Measurements from ENCODE around the gene PCDHGB5. TPM values are rescaled to one million over a fixed set of nuclear protein-coding genes. Genes with fewer than 3 reads are reported as not detected.
"Not testable (repeated sequence)": the region's sequence is repeated elsewhere in the genome, so short reads cannot be mapped to it uniquely, and the experiment has no call there.

The PCDHGB5 gene
- total and polyA plus RNA-seq, 5 donors from 2014 or later: 0.17 to 0.27 TPM; not detected in 3

GRCh38 chr5:141409598-141410306 is 12.0 kb downstream of the PCDHGB5 start:
- H3K4me3 Mint-ChIP-seq: peak overlapping the region in 1 of 4 donors; percentile 35
- no peaks in the 10 kb centered on the region for H3K36me3 ChIP-seq (ENCODE audit: control insufficient read depth, insufficient read depth, low read length)
- H3K36me3 Mint-ChIP-seq: peaks cover 17% of the 10 kb centered on the region
- H3K9me3 ChIP-seq (ENCODE audit: control insufficient read depth in 2 of 2, low read length in 2 of 2): peaks cover 21 to 37% of the 10 kb centered on the region in 2 experiments
- ATAC-seq (ENCODE audit: low read depth in 2 of 2) (no peak), DNase-seq (no peak)
- H3K4me1 Mint-ChIP-seq: peaks cover 0 to 21% (median 16%) of the 10 kb centered on the region in 4 donors
- no peak overlapping the region for H3K27ac Mint-ChIP-seq
- H3K27me3 Mint-ChIP-seq: peaks cover 83% of the 10 kb centered on the region
- peaks cover 52% of the 10 kb centered on the region for H3K27me3 ChIP-seq (ENCODE audit: control insufficient read depth, insufficient read depth, low read length)
- H3K4me3 ChIP-seq (ENCODE audit: low read depth, low read length): no peak overlapping the region
- no peak overlapping the region for H3K27ac ChIP-seq (ENCODE audit: insufficient read depth, low read length, poor library complexity, severe bottlenecking)
- H3K9me3 Mint-ChIP-seq: peaks cover 0 to 44% (median 13%) of the 10 kb centered on the region in 7 donors
- peaks cover 12% of the 10 kb centered on the region for H3K4me1 ChIP-seq (ENCODE audit: control insufficient read depth, insufficient read depth, low read length, poor library complexity, severe bottlenecking)

GRCh38 chr5:141411575-141411974 is 13.8 kb downstream of the PCDHGB5 start:
- Histone ChIP-seq H3K36me3 (ENCODE audit: control insufficient read depth, insufficient read depth, low read length) (no peaks in the 10 kb centered on the region), H3K27ac (ENCODE audit: insufficient read depth, low read length, poor library complexity, severe bottlenecking) (no peak overlapping the region), H3K4me3 (ENCODE audit: low read depth, low read length) (no peak overlapping the region), H3K27me3 (ENCODE audit: control insufficient read depth, insufficient read depth, low read length) (peaks cover 53% of the 10 kb centered on the region), H3K4me1 (ENCODE audit: control insufficient read depth, insufficient read depth, low read length, poor library complexity, severe bottlenecking) (peaks cover 12% of the 10 kb centered on the region), H3K9me3 (ENCODE audit: control insufficient read depth in 2 of 2, low read length in 2 of 2) (peaks cover 17 to 44% of the 10 kb centered on the region in 2 experiments)
- Mint-ChIP-seq H3K27me3 (peaks cover 80% of the 10 kb centered on the region), H3K36me3 (peaks cover 17% of the 10 kb centered on the region), H3K4me3 (no peak overlapping the region), H3K4me1 (peaks cover 0 to 21% (median 16%) of the 10 kb centered on the region in 4 donors), H3K9me3 (peaks cover 0 to 44% (median 15%) of the 10 kb centered on the region in 7 donors), H3K27ac (no peak overlapping the region)
- DNase-seq (no peak), ATAC-seq (ENCODE audit: low read depth in 2 of 2) (no peak)

GRCh38 chr5:141412854-141413539 is 15.2 kb downstream of the PCDHGB5 start, which contains the start of gene PCDHGA10:
TSS of gene PCDHGA10 (plus strand) at chr5:141412987. CDS start at chr5:141413176, 189 bp downstream.
- peaks cover 12 to 36% of the 10 kb centered on the region in 2 experiments for H3K9me3 ChIP-seq (ENCODE audit: control insufficient read depth in 2 of 2, low read length in 2 of 2)
- Mint-ChIP-seq H3K4me3 (peak within 1 kb of the TSS; percentile 85 to 93 (median 87)), H3K9me3 (peaks cover 0 to 39% (median 15%) of the 10 kb centered on the region in 7 donors), H3K4me1 (peaks cover 0 to 24% (median 17%) of the 10 kb centered on the region in 4 donors), H3K27me3 (peaks cover 79% of the 10 kb centered on the region), H3K27ac (peak within 1 kb of the TSS in 1 of 3 donors; percentile 86), H3K36me3 (peaks cover 15% of the 10 kb centered on the region)
- H3K36me3 ChIP-seq (ENCODE audit: control insufficient read depth, insufficient read depth, low read length): no peaks in the 10 kb centered on the region
- H3K27me3 ChIP-seq (ENCODE audit: control insufficient read depth, insufficient read depth, low read length): peaks cover 52% of the 10 kb centered on the region
- peaks cover 18% of the 10 kb centered on the region for H3K4me1 ChIP-seq (ENCODE audit: control insufficient read depth, insufficient read depth, low read length, poor library complexity, severe bottlenecking)
- ATAC-seq (ENCODE audit: low read depth in 2 of 2) (peak; percentile 64 to 68), DNase-seq (peak in 2 of 3 donors; percentile 43 to 69)
- H3K27ac ChIP-seq (ENCODE audit: insufficient read depth, low read length, poor library complexity, severe bottlenecking): no peak within 1 kb of the TSS
- H3K4me3 ChIP-seq (ENCODE audit: low read depth, low read length): peak within 1 kb of the TSS; percentile 75

GRCh38 chr5:141413540-141414069 is 15.9 kb downstream of the PCDHGB5 start:
- peak overlapping the region; percentile 75 for H3K4me3 ChIP-seq (ENCODE audit: low read depth, low read length)
- DNase-seq (no peak), ATAC-seq (ENCODE audit: low read depth in 2 of 2) (no peak)
- H3K36me3 Mint-ChIP-seq: peaks cover 19% of the 10 kb centered on the region
- H3K27ac ChIP-seq (ENCODE audit: insufficient read depth, low read length, poor library complexity, severe bottlenecking): no peak overlapping the region
- H3K27me3 Mint-ChIP-seq: peaks cover 76% of the 10 kb centered on the region
- H3K27me3 ChIP-seq (ENCODE audit: control insufficient read depth, insufficient read depth, low read length): peaks cover 57% of the 10 kb centered on the region
- peak overlapping the region in 1 of 3 donors; percentile 80 for H3K27ac Mint-ChIP-seq
- peaks cover 16 to 36% of the 10 kb centered on the region in 2 experiments for H3K9me3 ChIP-seq (ENCODE audit: control insufficient read depth in 2 of 2, low read length in 2 of 2)
- peaks cover 0 to 26% (median 17%) of the 10 kb centered on the region in 4 donors for H3K4me1 Mint-ChIP-seq
- H3K4me1 ChIP-seq (ENCODE audit: control insufficient read depth, insufficient read depth, low read length, poor library complexity, severe bottlenecking): peaks cover 18% of the 10 kb centered on the region
- H3K36me3 ChIP-seq (ENCODE audit: control insufficient read depth, insufficient read depth, low read length): no peaks in the 10 kb centered on the region
- H3K9me3 Mint-ChIP-seq: peaks cover 0 to 40% (median 20%) of the 10 kb centered on the region in 7 donors
- peak overlapping the region; percentile 85 to 93 (median 87) for H3K4me3 Mint-ChIP-seq

- not testable (repeated sequence) for ATAC-seq (ENCODE audit: low read depth in 2 of 2); H3K36me3 ChIP-seq (ENCODE audit: control insufficient read depth, insufficient read depth, low read length); H3K27ac Mint-ChIP-seq; H3K27ac ChIP-seq (ENCODE audit: insufficient read depth, low read length, poor library complexity, severe bottlenecking); DNase-seq; H3K4me3 ChIP-seq (ENCODE audit: low read depth, low read length)
- peaks cover 18% of the 10 kb centered on the region for H3K36me3 Mint-ChIP-seq
- H3K9me3 Mint-ChIP-seq: peaks cover 0 to 37% (median 17%) of the 10 kb centered on the region in 7 donors
- peaks cover 73% of the 10 kb centered on the region for H3K27me3 Mint-ChIP-seq
- H3K4me1 Mint-ChIP-seq: peaks cover 0 to 26% (median 16%) of the 10 kb centered on the region in 4 donors
- Histone ChIP-seq H3K9me3 (ENCODE audit: control insufficient read depth in 2 of 2, low read length in 2 of 2) (peaks cover 14 to 36% of the 10 kb centered on the region in 2 experiments), H3K27me3 (ENCODE audit: control insufficient read depth, insufficient read depth, low read length) (peaks cover 56% of the 10 kb centered on the region), H3K4me1 (ENCODE audit: control insufficient read depth, insufficient read depth, low read length, poor library complexity, severe bottlenecking) (peaks cover 18% of the 10 kb centered on the region)
- H3K4me3 Mint-ChIP-seq: peak overlapping the region; percentile 51 to 87 (median 62)
Observed at GRCh38 chr5:141414548-141415274, 17.0 kb downstream of the PCDHGB5 start.

GRCh38 chr5:141415275-141415618 is 17.5 kb downstream of the PCDHGB5 start:
- Mint-ChIP-seq H3K9me3 (peaks cover 0 to 39% (median 18%) of the 10 kb centered on the region in 7 donors), H3K27me3 (peaks cover 73% of the 10 kb centered on the region), H3K4me3 (peak overlapping the region in 2 of 4 donors; percentile 4 to 42), H3K36me3 (peaks cover 20% of the 10 kb centered on the region), H3K4me1 (peaks cover 0 to 26% (median 16%) of the 10 kb centered on the region in 4 donors)
- H3K4me3 ChIP-seq (ENCODE audit: low read depth, low read length); H3K36me3 ChIP-seq (ENCODE audit: control insufficient read depth, insufficient read depth, low read length); H3K27ac ChIP-seq (ENCODE audit: insufficient read depth, low read length, poor library complexity, severe bottlenecking); DNase-seq; ATAC-seq (ENCODE audit: low read depth in 2 of 2); H3K27ac Mint-ChIP-seq: not testable (repeated sequence)
- Histone ChIP-seq H3K9me3 (ENCODE audit: control insufficient read depth in 2 of 2, low read length in 2 of 2) (peaks cover 18 to 41% of the 10 kb centered on the region in 2 experiments), H3K27me3 (ENCODE audit: control insufficient read depth, insufficient read depth, low read length) (peaks cover 58% of the 10 kb centered on the region), H3K4me1 (ENCODE audit: control insufficient read depth, insufficient read depth, low read length, poor library complexity, severe bottlenecking) (peaks cover 18% of the 10 kb centered on the region)
